HL-60 (cell line): ENCODE results near the gene PPBP.

ENCODE experiments used
- DNase-seq, 2 experiments: peaks; one replicate each; pipeline ENCODE4 v3.0.0-alpha.2; 2010 to 2020; ENCODE audit warnings: low read depth in 1 of 2, low spot score in 1 of 2
- H3K27ac ChIP-seq: fragments of 250-450 bp; sonication (Bioruptor Pico); replicated peaks from 2 replicates; pipeline ENCODE4 v1.5.1; 2020; ENCODE audit warnings: mild to moderate bottlenecking, moderate library complexity
- H3K27me3 ChIP-seq: fragments of 250-450 bp; sonication (Bioruptor Pico); 2 replicates; pipeline ENCODE4 v1.5.1; 2021; ENCODE audit warnings: mild to moderate bottlenecking, moderate library complexity; ENCODE audit not compliant: insufficient read depth, poor library complexity, severe bottlenecking
- H3K4me3 ChIP-seq: replicated peaks from 2 replicates; pipeline ENCODE4 v1.5.1; 2011; ENCODE audit warnings: mild to moderate bottlenecking, control low read depth, low read length; ENCODE audit not compliant: insufficient read depth
- GABPA ChIP-seq: IDR thresholded peaks from 2 replicates; pipeline ENCODE4 v1.6.1; 2012; ENCODE audit warnings: low read depth
- POLR2AphosphoS5 ChIP-seq: IDR thresholded peaks from 2 replicates; pipeline ENCODE4 v1.6.1; 2012; ENCODE audit warnings: low read depth
- SPI1 ChIP-seq: IDR thresholded peaks from 2 replicates; pipeline ENCODE4 v1.6.1; 2012; ENCODE audit warnings: low read depth, mild to moderate bottlenecking, borderline replicate concordance
- TF ChIP-seq, protein P1 (sequence below): IDR thresholded peaks from 2 replicates; pipeline ENCODE4 v1.6.1; 2012; ENCODE audit warnings: low read depth; ENCODE audit not compliant: insufficient replicate concordance
- TF ChIP-seq, protein P2 (sequence below): IDR thresholded peaks from one replicate; pipeline ENCODE4 v1.5.1; 2011; ENCODE audit warnings: low read length, control low read depth, inconsistent platforms; ENCODE audit not compliant: insufficient read depth

Gene PPBP

DNA sequence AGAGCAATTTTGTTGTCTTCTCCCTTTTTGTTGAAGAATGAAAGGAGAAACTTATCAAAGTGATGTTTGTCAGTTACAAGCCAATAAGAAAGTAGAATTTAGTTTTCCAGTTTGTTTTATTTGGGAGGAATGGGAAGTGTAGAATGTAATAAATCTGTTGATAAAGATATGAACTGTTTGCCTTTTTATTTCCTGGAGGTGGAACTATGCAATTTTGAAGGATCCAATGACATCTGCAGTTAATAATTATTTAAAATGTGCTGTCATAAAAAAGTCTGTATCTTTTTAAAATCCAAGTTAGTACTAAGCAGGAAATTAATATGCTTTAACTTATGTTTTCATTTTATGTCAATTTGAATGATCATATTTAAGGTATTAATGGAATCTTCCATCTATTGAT, 51.0 kb downstream of the PPBP start:
- Histone ChIP-seq H3K27me3 (no peaks in the 10 kb centered on the region), H3K4me3 (no peak overlapping the region), H3K27ac (no peak overlapping the region)
- no peak for TF ChIP-seq POLR2AphosphoS5
- TF ChIP-seq, protein P1, sequence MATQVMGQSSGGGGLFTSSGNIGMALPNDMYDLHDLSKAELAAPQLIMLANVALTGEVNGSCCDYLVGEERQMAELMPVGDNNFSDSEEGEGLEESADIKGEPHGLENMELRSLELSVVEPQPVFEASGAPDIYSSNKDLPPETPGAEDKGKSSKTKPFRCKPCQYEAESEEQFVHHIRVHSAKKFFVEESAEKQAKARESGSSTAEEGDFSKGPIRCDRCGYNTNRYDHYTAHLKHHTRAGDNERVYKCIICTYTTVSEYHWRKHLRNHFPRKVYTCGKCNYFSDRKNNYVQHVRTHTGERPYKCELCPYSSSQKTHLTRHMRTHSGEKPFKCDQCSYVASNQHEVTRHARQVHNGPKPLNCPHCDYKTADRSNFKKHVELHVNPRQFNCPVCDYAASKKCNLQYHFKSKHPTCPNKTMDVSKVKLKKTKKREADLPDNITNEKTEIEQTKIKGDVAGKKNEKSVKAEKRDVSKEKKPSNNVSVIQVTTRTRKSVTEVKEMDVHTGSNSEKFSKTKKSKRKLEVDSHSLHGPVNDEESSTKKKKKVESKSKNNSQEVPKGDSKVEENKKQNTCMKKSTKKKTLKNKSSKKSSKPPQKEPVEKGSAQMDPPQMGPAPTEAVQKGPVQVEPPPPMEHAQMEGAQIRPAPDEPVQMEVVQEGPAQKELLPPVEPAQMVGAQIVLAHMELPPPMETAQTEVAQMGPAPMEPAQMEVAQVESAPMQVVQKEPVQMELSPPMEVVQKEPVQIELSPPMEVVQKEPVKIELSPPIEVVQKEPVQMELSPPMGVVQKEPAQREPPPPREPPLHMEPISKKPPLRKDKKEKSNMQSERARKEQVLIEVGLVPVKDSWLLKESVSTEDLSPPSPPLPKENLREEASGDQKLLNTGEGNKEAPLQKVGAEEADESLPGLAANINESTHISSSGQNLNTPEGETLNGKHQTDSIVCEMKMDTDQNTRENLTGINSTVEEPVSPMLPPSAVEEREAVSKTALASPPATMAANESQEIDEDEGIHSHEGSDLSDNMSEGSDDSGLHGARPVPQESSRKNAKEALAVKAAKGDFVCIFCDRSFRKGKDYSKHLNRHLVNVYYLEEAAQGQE, result no peak
- no peak for TF ChIP-seq GABPA
- TF ChIP-seq, protein P2, sequence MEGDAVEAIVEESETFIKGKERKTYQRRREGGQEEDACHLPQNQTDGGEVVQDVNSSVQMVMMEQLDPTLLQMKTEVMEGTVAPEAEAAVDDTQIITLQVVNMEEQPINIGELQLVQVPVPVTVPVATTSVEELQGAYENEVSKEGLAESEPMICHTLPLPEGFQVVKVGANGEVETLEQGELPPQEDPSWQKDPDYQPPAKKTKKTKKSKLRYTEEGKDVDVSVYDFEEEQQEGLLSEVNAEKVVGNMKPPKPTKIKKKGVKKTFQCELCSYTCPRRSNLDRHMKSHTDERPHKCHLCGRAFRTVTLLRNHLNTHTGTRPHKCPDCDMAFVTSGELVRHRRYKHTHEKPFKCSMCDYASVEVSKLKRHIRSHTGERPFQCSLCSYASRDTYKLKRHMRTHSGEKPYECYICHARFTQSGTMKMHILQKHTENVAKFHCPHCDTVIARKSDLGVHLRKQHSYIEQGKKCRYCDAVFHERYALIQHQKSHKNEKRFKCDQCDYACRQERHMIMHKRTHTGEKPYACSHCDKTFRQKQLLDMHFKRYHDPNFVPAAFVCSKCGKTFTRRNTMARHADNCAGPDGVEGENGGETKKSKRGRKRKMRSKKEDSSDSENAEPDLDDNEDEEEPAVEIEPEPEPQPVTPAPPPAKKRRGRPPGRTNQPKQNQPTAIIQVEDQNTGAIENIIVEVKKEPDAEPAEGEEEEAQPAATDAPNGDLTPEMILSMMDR, result no peak
- TF ChIP-seq SPI1, result no peak
- DNase-seq, result no peak
